Muscle of back (tissue), 11 donors: ENCODE results near the gene L3MBTL3. TPM values are rescaled to one million over a fixed set of nuclear protein-coding genes. Genes with fewer than 3 reads are reported as not detected.
A peak's percentile ranks its signal among the peaks of the same experiment; 100 is the strongest.

Experiments
- DNase-seq, 3 donors: peaks; one replicate each; pipeline versions ENCODE4 v3.0.0 to v3.0.0-alpha.2; 2013
- polyA plus RNA-seq, 10 donors: library from polyadenylated mRNA; unstranded; fragments of 120-200 nt; gene quantifications; one replicate each; pipeline ENCODE4 v1.2.1, GENCODE V29; 2013; ENCODE audit not compliant: insufficient read length in 10 of 10

Gene L3MBTL3
- polyA plus RNA-seq, 10 donors: 4.6 to 8.8 (median 6.5) TPM

GRCh38 chr6:130026859-130027258 is 8.5 kb downstream of the L3MBTL3 start:
- no peak for DNase-seq

GRCh38 chr6:130027948-130028347 is 9.6 kb downstream of the L3MBTL3 start:
- no peak for DNase-seq

GRCh38 chr6:130029163-130029562 is 10.8 kb downstream of the L3MBTL3 start:
- no peak for DNase-seq

GRCh38 chr6:130032758-130033340 is 14.5 kb downstream of the L3MBTL3 start:
- DNase-seq: no peak

GRCh38 chr6:130033949-130034348 is 15.6 kb downstream of the L3MBTL3 start:
- no peak for DNase-seq

- no peak for DNase-seq
Measured at GRCh38 chr6:130034378-130035146, 16.2 kb downstream of the L3MBTL3 start.

GRCh38 chr6:130035211-130035610 is 16.8 kb downstream of the L3MBTL3 start:
- no peak for DNase-seq

- DNase-seq: no peak
Measured at GRCh38 chr6:130037207-130037811, 18.9 kb downstream of the L3MBTL3 start.

- no peak for DNase-seq
Measured at GRCh38 chr6:130041594-130041993, 23.2 kb downstream of the L3MBTL3 start.

- no peak for DNase-seq
Measured at GRCh38 chr6:130043344-130043743, 25.0 kb downstream of the L3MBTL3 start.

- DNase-seq: no peak
Measured at GRCh38 chr6:130045622-130046021, 27.2 kb downstream of the L3MBTL3 start.

- DNase-seq: no peak
Measured at GRCh38 chr6:130046671-130047070, 28.3 kb downstream of the L3MBTL3 start.

GRCh38 chr6:130047088-130047995 is 29.0 kb downstream of the L3MBTL3 start:
- DNase-seq: no peak

- DNase-seq: no peak
Measured at GRCh38 chr6:130050230-130050629, 31.8 kb downstream of the L3MBTL3 start.

GRCh38 chr6:130054725-130055124 is 36.3 kb downstream of the L3MBTL3 start:
- no peak for DNase-seq

GRCh38 chr6:130055271-130055670 is 36.9 kb downstream of the L3MBTL3 start:
- DNase-seq: no peak

GRCh38 chr6:130057495-130057894 is 39.1 kb downstream of the L3MBTL3 start:
- DNase-seq: no peak

GRCh38 chr6:130063806-130064205 is 45.4 kb downstream of the L3MBTL3 start:
- no peak for DNase-seq

GRCh38 chr6:130065609-130066156 is 47.3 kb downstream of the L3MBTL3 start:
- no peak for DNase-seq

- DNase-seq: peak in 2 of 3 donors; percentile 19 to 37
Measured at GRCh38 chr6:130069485-130069884, 51.1 kb downstream of the L3MBTL3 start.

GRCh38 chr6:130070326-130070725 is 51.9 kb downstream of the L3MBTL3 start:
- no peak for DNase-seq

- no peak for DNase-seq
Measured at GRCh38 chr6:130070792-130071191, 52.4 kb downstream of the L3MBTL3 start.
